Measurements from ENCODE around the gene FAM174A.

FAM174A gene

DNA sequence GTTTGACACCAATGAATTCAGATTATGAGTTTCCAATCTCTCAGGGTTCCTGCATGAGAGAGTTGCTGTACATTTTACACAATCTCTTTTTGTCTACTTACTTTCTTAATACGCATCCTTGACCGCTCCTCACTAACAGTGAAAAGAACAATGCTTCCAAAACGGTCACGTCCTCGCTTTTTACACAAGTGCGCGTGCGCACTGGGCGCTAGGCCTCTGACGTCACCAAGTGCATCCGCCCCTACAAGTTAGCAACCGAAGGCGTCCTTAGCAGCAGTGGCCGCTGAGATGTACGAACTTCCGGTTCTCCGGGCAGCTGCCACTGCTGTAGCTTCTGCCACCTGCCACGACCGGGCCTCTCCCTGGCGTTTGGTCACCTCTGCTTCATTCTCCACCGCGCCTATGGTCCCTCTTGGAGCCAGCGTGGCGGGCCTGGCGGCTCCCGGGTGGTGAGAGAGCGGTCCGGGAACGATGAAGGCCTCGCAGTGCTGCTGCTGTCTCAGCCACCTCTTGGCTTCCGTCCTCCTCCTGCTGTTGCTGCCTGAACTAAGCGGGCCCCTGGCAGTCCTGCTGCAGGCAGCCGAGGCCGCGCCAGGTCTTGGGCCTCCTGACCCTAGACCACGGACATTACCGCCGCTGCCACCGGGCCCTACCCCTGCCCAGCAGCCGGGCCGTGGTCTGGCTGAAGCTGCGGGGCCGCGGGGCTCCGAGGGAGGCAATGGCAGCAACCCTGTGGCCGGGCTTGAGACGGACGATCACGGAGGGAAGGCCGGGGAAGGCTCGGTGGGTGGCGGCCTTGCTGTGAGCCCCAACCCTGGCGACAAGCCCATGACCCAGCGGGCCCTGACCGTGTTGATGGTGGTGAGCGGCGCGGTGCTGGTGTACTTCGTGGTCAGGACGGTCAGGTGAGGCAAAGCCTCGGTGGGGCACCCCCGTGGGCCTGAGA lies at the start of gene FAM174A:
Gene FAM174A (plus strand): TSS at position 315 of the 946 bp plus-strand sequence. CDS start 157 bp downstream, at position 472.
- DNase-seq (ENCODE audit: low spot score), result peak; percentile 99

- no peak for DNase-seq (ENCODE audit: low spot score)
These were observed 41.2 kb upstream of the FAM174A start for GRCh38 chr5:100493996-100494395.

- no peak for DNase-seq (ENCODE audit: low spot score)
These were observed 38.9 kb upstream of the FAM174A start for GRCh38 chr5:100496296-100496695.

DNA sequence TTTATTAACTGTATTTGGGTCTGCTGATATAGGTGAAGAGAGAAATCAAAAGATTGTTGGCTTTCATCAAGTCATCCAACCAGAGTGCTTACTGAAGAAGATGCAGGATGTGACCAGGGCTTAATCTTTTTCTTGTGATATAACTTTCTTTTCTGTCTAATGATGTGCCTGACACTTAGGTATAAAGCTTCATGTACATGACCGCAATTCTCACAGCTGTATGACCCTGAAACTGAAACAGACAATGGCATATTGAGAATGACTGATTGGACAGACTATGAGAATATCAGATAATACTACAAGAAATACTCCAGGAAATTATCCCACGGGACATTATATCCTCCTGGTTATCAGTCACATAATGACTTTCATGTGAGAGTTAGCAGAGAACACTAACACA lies 32.5 kb upstream of the FAM174A start:
- no peak for DNase-seq (ENCODE audit: low spot score)

- no peak for DNase-seq (ENCODE audit: low spot score)
These were observed 29.0 kb upstream of the FAM174A start for GRCh38 chr5:100505984-100506670.

- DNase-seq (ENCODE audit: low spot score), result no peak
These were observed 18.9 kb upstream of the FAM174A start for GRCh38 chr5:100516285-100516684.

GRCh38 chr5:100517301-100517974 lies 17.7 kb upstream of the FAM174A start:
- no peak for DNase-seq (ENCODE audit: low spot score)

- DNase-seq (ENCODE audit: low spot score), result no peak
These were observed 16.8 kb upstream of the FAM174A start for GRCh38 chr5:100518377-100518776.

DNA sequence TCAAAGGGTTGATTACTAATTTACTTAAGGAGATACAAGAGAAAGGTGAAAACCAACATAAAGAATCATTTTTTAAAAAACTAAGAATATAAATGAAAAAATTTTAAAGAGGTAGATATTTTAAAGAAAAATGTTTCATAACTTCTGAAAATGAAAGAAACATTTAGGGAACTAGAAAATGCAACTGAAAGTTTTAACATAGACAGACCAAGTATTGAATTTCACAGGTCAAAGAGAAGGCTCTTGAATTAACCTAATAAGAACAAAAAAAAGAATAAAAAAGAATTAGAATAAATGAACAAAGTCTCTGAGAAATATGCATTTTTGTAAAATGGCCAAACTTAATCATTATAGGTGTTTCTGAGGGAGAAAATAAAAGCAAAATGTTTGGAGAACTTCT lies 16.1 kb upstream of the FAM174A start:
- DNase-seq (ENCODE audit: low spot score), result no peak

- no peak for DNase-seq (ENCODE audit: low spot score)
These were observed 14.8 kb upstream of the FAM174A start for GRCh38 chr5:100520348-100520747.

DNA sequence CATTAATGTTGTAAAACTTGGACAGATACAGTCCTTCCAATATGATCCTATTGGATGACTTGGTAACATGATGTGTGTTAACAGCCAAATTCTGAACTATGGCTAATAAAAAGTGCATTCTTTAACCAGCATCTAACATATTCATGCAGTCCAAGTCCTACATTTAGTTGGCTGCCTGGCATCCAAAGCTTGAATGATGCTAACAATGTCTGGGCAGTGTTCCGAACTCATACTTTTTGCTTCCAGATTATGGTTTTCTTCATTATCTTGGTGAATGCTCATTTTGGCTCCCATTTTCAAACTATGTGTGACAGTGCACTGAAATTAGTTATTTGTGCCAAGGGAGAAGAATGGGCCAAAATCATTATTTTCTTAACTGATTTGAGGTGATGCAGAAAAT lies 2.8 kb downstream of the FAM174A start:
- DNase-seq (ENCODE audit: low spot score), result no peak

DNA sequence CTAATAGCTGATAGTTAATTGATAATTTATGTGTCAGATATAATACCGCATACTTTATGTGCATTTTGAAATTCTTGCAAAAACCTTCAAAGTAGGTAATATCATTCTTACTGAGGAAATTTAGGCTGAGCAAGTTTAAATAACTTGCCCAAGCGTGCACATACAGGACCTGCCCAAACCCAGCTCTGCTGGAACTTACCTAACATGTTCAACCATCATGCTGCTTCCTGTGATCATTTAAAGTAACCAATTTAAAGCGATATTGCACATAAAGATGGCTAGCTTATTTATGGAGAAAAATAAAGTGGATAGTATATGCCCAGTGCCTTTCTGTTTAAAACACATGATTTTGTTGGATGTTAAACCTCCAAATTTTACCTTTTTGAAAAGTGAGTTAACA lies 4.3 kb downstream of the FAM174A start:
- no peak for DNase-seq (ENCODE audit: low spot score)

DNA sequence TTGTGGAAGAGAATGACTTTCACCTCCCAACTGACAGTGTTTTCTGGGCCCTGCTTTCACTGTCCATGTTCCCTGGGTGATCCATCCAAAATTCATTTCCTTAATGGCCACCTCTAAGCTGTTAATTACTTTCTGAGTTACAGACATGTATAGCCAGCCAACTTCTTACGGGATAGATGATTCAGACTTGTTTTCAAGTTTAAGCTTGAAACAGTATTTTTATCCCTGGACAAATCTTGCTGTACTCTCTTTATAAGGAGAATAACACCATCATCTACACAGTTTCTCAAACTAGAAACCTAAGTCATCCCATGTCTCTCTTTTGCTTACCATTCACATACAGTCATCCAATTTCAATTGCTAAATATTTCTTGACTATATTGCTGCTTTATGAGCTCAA lies 6.9 kb downstream of the FAM174A start:
- no peak for DNase-seq (ENCODE audit: low spot score)

- no peak for DNase-seq (ENCODE audit: low spot score)
These were observed 10.8 kb downstream of the FAM174A start for GRCh38 chr5:100546001-100546400.

GRCh38 chr5:100550531-100551051 lies 15.4 kb downstream of the FAM174A start:
- no peak for DNase-seq (ENCODE audit: low spot score)

DNA sequence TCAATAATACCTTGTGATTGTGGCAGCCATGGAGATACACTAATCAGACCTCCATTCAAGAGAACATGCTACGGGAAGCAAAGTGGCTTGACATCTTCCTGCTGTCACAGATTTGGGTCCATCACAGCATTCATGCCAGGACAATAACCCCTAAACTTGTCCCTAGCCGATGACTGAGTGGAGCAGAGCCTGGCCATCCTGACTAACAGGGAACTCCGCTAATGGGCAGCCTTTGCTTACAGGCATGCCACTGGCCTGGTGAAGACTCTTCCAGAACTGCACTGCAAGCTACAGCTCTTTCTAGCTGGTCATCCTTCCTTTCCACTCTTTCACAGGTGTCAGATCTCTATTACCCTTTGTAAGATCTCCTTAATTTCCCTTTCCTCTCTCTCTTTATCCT lies 16.0 kb downstream of the FAM174A start:
- no peak for DNase-seq (ENCODE audit: low spot score)

DNA sequence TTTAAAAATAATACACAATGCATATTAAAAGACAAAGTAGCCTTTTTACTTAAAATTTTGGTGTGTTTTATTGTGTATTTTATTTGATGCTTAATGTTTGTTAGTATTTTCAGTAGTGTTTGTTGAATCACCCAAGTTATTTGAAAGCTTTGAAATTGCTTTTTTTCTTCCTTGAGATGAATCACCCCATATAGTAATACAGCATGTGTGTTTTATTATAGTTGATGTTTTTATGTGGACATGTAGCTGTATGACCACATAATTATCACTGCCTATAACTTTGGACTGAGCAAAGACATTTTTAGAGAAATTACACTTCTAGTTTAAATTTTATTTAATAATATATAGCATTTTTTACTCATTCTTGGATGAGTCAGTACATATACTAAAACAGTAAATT lies 18.0 kb downstream of the FAM174A start:
- DNase-seq (ENCODE audit: low spot score), result no peak

DNA sequence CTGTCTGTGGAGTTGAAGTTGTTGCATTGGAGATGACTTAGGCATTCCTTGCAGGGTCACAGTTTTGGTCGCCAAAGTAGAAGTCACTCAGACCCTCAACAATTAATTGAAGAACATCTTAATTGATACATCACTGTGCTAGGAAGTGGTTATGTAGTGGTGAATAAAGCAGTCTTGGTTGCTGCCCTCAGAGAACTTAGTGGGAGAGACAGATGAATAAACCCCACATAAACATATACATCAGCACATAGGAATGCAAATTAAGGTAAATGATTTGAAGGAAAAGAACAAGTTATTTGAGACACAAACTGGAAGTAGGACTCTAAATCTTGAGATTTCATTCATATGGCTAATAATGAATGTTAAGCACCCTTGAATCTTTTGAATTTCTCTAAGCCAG lies 25.7 kb downstream of the FAM174A start:
- no peak for DNase-seq (ENCODE audit: low spot score)

GRCh38 chr5:100562821-100563220 lies 27.6 kb downstream of the FAM174A start:
- DNase-seq (ENCODE audit: low spot score), result no peak

DNA sequence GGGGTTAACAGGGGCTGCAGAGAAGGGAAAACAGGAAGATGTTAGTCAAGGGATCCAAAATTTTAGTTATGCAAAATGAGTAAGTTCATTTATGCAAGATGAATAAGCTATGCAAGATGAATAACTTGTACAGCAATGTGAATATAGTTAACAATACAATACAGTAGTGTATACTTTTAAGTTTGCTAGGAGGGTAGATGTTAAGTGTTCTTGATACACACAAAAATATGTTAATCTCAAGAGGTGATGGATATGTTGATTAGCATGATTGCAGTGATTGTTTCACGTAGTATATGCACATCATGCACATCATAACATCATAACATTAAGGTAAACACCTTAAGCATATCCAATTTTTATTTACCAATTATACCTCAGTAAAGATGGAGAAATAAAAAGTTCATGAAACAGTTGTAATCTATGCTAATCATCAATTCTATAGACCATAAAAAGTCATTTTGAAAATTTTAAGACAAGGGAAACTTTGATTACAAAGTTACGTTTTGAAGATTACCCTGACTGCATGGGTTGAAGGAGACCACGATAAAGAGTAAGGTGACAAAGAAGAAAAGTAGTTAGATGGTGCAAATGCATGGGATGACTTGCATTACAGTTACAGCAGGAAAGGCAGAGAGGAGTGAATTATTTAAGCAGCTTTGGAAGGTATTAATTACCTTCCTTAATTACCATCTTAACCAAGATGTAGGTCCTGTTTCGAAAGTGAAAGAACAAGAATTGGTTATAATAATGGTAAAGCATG lies 31.4 kb downstream of the FAM174A start:
- no peak for DNase-seq (ENCODE audit: low spot score)

DNA sequence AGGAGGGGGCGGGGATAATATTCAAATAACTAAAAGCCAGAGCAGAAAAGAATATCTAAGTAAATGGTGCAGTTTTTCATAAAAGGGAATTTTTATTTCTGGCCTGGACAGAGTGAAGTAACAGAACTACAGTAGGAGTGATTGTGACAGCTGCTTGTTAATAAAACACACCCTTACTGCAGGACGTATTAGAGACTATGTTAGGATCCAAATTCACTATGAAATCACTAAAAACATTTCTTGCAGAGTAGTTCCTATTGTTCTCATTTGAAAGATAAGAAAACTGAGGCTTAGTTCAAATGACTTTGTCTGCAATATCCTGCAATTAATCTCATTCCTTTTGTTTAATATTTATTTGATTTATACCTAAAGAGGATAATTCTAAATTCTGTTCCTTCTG lies 39.5 kb downstream of the FAM174A start:
- DNase-seq (ENCODE audit: low spot score), result no peak

GRCh38 chr5:100575815-100576214 lies 40.6 kb downstream of the FAM174A start:
- no peak for DNase-seq (ENCODE audit: low spot score)
